Myocyte (in vitro differentiated cells): ENCODE data around the gene CAV3. TPM values are rescaled to one million over a fixed set of nuclear protein-coding genes. Genes with fewer than 3 reads are reported as not detected.

Source experiments
- DNase-seq: peaks from one replicate; pipeline ENCODE4 v3.0.0-alpha.2; 2012; ENCODE audit warnings: low read depth
- total RNA-seq: library from RNA; depleted of rRNA; stranded (reverse); fragments of >200 nt; gene quantifications from 2 replicates; pipeline ENCODE4 v1.2.3, GENCODE V29; 2014

The CAV3 gene
- total RNA-seq, 1 donor from 2014 or later, result 90.5 TPM

GRCh38 chr3:8734908-8735307 is 1.3 kb downstream of the CAV3 start:
- peak; percentile 59 for DNase-seq

- DNase-seq, result no peak
These were observed 2.8 kb downstream of the CAV3 start for GRCh38 chr3:8736436-8736835.

GRCh38 chr3:8737301-8737700 is 3.7 kb downstream of the CAV3 start:
- no peak for DNase-seq

- DNase-seq, result no peak
These were observed 4.2 kb downstream of the CAV3 start for GRCh38 chr3:8737823-8738222.

- no peak for DNase-seq
These were observed 5.0 kb downstream of the CAV3 start for GRCh38 chr3:8738639-8739038.

GRCh38 chr3:8739757-8740504 is 6.3 kb downstream of the CAV3 start:
- peak; percentile 84 for DNase-seq

- DNase-seq, result peak; percentile 93
These were observed 8.1 kb downstream of the CAV3 start for GRCh38 chr3:8741581-8742261.

- DNase-seq, result no peak
These were observed 9.5 kb downstream of the CAV3 start for GRCh38 chr3:8743021-8743601.

- no peak for DNase-seq
These were observed 10.3 kb downstream of the CAV3 start for GRCh38 chr3:8743911-8744310.

- DNase-seq, result no peak
These were observed 12.2 kb downstream of the CAV3 start for GRCh38 chr3:8745619-8746370.

- DNase-seq, result no peak
These were observed 13.3 kb downstream of the CAV3 start for GRCh38 chr3:8746780-8747345.

- no peak for DNase-seq
These were observed 15.7 kb downstream of the CAV3 start for GRCh38 chr3:8749316-8749715.

- DNase-seq, result no peak
These were observed 19.2 kb downstream of the CAV3 start for GRCh38 chr3:8752832-8753231.

- DNase-seq, result no peak
These were observed 21.5 kb downstream of the CAV3 start for GRCh38 chr3:8755097-8755496.

- DNase-seq, result peak; percentile 49
These were observed 22.1 kb downstream of the CAV3 start for GRCh38 chr3:8755564-8756237.

GRCh38 chr3:8756671-8757070 is 23.1 kb downstream of the CAV3 start:
- DNase-seq, result peak; percentile 77

- peak; percentile 99 for DNase-seq
These were observed 24.2 kb downstream of the CAV3 start for GRCh38 chr3:8757551-8758518.

GRCh38 chr3:8759038-8759707 is 25.6 kb downstream of the CAV3 start:
- DNase-seq, result peak; percentile 70

GRCh38 chr3:8760091-8760490 is 26.5 kb downstream of the CAV3 start:
- peak; percentile 69 for DNase-seq
